Fibroblast of villous mesenchyme (primary cell): ENCODE data around the gene CTNNA3. TPM values are rescaled to one million over a fixed set of nuclear protein-coding genes. Genes with fewer than 3 reads are reported as not detected.
A peak's percentile ranks its signal among the peaks of the same experiment; 100 is the strongest.

Experiments
- DNase-seq: peaks from one replicate; pipeline ENCODE4 v3.0.0-alpha.2; 2010; ENCODE audit warnings: low read depth
- H3K4me3 ChIP-seq: 2 replicates; pipeline ENCODE4 v1.5.1; 2011; ENCODE audit warnings: low read depth, mild to moderate bottlenecking, low read length
- CTCF ChIP-seq: IDR thresholded peaks from 2 replicates; pipeline ENCODE4 v1.5.1; 2012; ENCODE audit warnings: low read depth, mild to moderate bottlenecking, low read length; ENCODE audit not compliant: insufficient read depth
- total RNA-seq: library from RNA; depleted of rRNA; stranded (reverse); fragments of >200 nt; gene quantifications from 2 replicates; pipeline ENCODE4 v1.2.3, GENCODE V29; 2012

The CTNNA3 gene
- total RNA-seq, 1 donor: not detected

DNA sequence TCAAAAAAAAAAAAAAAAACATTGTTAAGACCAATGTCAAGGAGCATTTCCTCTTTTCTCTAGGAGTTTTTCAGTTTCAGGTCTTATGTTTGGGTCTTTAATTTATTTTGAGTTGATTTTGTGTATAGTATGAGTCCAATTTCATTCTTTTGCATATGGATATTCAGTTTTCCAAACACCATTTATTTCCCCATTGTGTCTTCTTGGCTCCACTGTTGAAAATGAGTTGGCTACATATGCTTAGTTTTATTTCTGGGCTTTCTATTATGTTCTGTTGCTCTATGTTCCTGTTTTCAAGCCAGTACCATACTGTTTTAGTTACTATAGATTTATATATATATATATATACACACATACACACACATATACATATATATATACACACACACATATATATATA is 1506.7 kb downstream of the CTNNA3 start:
- TF ChIP-seq CTCF: no peak
- H3K4me3 ChIP-seq: no peak overlapping the region
- DNase-seq: no peak

DNA sequence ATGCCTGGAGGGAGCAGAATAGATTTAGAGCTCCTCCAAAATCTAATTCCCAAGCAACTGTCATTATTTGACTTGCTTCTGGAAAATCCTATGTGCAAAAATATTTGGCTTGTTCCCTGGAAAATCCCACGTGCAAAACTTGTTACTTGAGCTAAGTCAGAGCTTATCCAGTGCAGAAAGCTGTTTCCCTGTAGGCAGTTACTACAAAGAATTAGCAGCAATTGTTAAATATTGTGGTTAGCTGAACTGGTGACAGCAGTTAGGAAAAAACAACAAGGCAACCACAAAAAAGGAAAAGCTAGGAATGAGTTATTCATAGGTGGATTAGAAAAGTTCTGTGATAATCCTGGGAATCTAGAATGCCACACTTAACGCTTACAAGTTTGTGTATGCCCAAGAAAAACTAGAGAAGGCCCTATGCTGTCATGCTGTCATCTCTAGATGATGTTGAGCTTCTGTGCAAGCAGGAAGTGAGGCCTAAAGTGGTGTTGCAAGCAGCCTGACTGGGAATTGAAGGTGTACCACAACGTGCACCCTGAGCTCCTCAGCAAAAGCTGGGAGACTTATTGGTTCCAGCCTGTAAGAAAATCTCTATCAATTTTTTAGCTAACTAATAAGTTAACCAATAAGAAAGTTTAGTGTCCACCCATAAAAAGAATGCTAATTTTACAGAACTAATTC is 1508.8 kb downstream of the CTNNA3 start:
- DNase-seq: no peak
- no peak for TF ChIP-seq CTCF
- no peak overlapping the region for H3K4me3 ChIP-seq

GRCh38 chr10:66183028-66183427 is 1513.0 kb downstream of the CTNNA3 start:
- H3K4me3 ChIP-seq: no peak overlapping the region
- no peak for DNase-seq
- TF ChIP-seq CTCF: no peak

DNA sequence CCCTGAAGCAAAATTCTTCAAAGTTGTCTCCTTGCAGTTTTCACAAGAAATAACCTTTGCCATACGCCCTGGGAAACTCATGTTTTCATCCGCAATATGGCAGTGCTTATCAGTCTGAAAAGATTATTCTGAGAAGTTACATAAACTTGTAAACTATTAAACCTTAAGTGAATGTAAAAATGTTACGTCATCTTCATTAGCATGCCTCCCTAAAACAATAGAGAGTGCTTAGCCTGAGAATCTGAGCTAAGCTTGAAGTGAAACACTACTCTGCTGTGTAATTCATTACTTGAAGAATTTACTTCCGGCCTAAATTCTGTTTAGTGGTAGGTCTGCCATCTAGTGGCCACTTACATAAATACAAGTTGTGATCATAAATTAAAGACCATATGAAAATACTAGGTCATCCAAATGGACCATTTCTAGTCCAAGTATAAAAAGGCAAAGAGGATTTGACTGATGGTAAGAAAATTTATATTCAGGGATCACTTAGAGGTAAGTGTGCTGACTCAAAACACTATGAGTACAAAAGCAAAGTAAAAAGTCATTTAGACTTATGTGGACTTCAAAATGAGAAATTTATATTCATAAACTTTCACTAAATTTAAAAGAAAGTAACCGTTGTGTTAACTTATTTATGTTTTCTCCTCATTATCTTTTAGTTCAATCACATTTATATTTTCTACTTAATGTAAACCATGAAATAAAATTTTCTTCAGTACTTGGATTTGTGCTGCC is 1515.2 kb downstream of the CTNNA3 start:
- DNase-seq: peak; percentile 62
- peak; percentile 59 for TF ChIP-seq CTCF

GRCh38 chr10:66180021-66180420 is 1516.0 kb downstream of the CTNNA3 start:
- DNase-seq: no peak
- H3K4me3 ChIP-seq: no peak overlapping the region
- no peak for TF ChIP-seq CTCF

More for the DNA sequence above, 1515.2 kb downstream of the CTNNA3 start:
- no peak overlapping the region for H3K4me3 ChIP-seq

DNA sequence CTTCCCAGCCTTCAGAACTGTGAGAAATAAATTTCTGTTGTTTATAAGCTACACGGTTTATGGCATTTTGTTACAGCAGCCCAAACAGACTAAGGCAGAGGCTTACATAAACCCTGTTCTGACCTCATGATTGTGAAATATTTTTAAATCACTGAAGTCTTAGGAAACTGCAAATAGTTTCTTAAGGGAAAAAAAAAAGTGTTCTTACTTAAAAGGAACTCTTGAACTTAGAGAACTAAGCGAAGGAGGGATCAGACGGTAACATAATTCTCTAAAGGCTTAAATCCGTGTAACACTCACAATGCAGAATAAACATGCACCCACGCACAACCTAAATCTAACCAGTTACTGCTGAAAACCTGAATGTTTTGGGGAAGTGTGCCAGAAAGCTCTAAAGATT is 1519.2 kb downstream of the CTNNA3 start:
- DNase-seq: peak; percentile 38
- TF ChIP-seq CTCF: no peak
- H3K4me3 ChIP-seq: no peak overlapping the region
